Neural progenitor cell (in vitro differentiated cells): ENCODE data around the gene PTTG1IP.

ENCODE experiments used
- CTCF ChIP-seq: fragments of 200-600 bp; sonication (generic); IDR thresholded peaks from 2 replicates; pipeline ENCODE4 v1.5.1; 2017; ENCODE audit warnings: antibody characterized with exemption, mild to moderate bottlenecking
- EZH2 ChIP-seq: fragments of 200-600 bp; sonication (generic); IDR thresholded peaks from 2 replicates; pipeline ENCODE4 v1.6.1; 2017; ENCODE audit warnings: antibody characterized with exemption, mild to moderate bottlenecking, moderate library complexity
- EZH2phosphoT487 ChIP-seq: fragments of 200-600 bp; sonication (generic); IDR thresholded peaks from 2 replicates; pipeline ENCODE4 v1.6.1; 2017; ENCODE audit warnings: antibody characterized with exemption

DNA sequence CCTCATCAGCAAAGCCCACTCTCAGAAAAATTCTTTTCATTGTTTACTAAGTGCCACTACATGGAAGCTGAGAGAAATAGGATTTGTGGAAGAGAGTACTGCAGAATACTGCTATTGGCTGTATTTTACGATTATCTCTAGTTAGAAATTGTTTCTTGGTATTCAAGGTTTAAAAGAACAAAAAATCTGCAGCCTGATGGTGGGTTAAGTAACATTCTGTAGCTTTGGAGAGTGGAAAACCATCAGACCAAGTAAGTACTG is 27.3 kb downstream of the PTTG1IP start:
- TF ChIP-seq CTCF = no peak
- TF ChIP-seq EZH2phosphoT487 = no peak
- no peak for TF ChIP-seq EZH2
